ENCODE measurements around the gene FN3K.

GRCh38 chr17:82786427-82786826 lies 51.0 kb downstream of the FN3K start:
- TF ChIP-seq ZFP30 (CRISPR knock-in tag; IDR thresholded peaks at IDR 0.05) = no peak
- TF ChIP-seq PPARA (CRISPR knock-in tag; IDR thresholded peaks at IDR 0.05; ENCODE audit: borderline replicate concordance) = no peak
- no peak for TF ChIP-seq ESRRG (CRISPR knock-in tag; IDR thresholded peaks at IDR 0.05)
- TF ChIP-seq BACH2 (CRISPR knock-in tag; IDR thresholded peaks at IDR 0.05; ENCODE audit: borderline replicate concordance) = no peak

Data from SK-N-SH treated with all-trans-retinoic acid at 6 μM for 48 hours (cell line).